HepG2 (cell line): ENCODE measurements around the gene ZNF771. TPM values are rescaled to one million over a fixed set of nuclear protein-coding genes. Genes with fewer than 3 reads are reported as not detected.
A peak's percentile ranks its signal among the peaks of the same experiment; 100 is the strongest.

ENCODE experiments used
- AGO2 ChIP-seq: fragments of 200-400 bp; formaldehyde crosslinking; optimal IDR thresholded peaks from 2 replicates; pipeline ENCODE3; 2017; ENCODE audit warnings: mild to moderate bottlenecking, low read depth, low read length, moderate library complexity
- ARNT ChIP-seq: fragments of 450-650 bp; IDR thresholded peaks from 2 replicates; pipeline ENCODE4 v1.6.1; 2017
- ERF ChIP-seq: IDR thresholded peaks from 2 replicates; pipeline ENCODE4 v1.6.1; 2018; ENCODE audit warnings: missing biosample characterization, missing genetic modification reagents
- GABPB1 ChIP-seq: IDR thresholded peaks from 2 replicates; pipeline ENCODE4 v1.6.1; 2016; ENCODE audit warnings: mild to moderate bottlenecking, missing genetic modification reagents, moderate library complexity, missing compliant biosample characterization
- HCFC1 ChIP-seq: fragments of 150-350 bp; IDR thresholded peaks from 2 replicates; pipeline ENCODE4 v1.6.1; 2014; ENCODE audit warnings: low read depth, low read length
- HDAC1 ChIP-seq: sonication (generic); formaldehyde crosslinking; IDR thresholded peaks from 2 replicates; pipeline ENCODE4 v1.5.1; 2020; ENCODE audit warnings: mild to moderate bottlenecking, missing genetic modification reagents
- IRX3 ChIP-seq: sonication (generic); formaldehyde crosslinking; IDR thresholded peaks from 2 replicates; pipeline ENCODE4 v1.8.1; 2023; ENCODE audit warnings: mild to moderate bottlenecking, low read depth, missing genetic modification reagents, borderline replicate concordance
- JUND ChIP-seq: sonication (generic); formaldehyde crosslinking; IDR thresholded peaks from 2 replicates; pipeline ENCODE4 v1.8.0; 2022; ENCODE audit warnings: mild to moderate bottlenecking, missing genetic modification reagents
- MBNL3 ChIP-seq: fragments of 250-450 bp; sonication (Bioruptor Pico); conservative IDR thresholded peaks from 2 replicates; pipeline ENCODE4 v1.8.0; 2022; ENCODE audit warnings: mild to moderate bottlenecking, inconsistent platforms
- RBFOX2 ChIP-seq: fragments of 200-400 bp; formaldehyde crosslinking; IDR thresholded peaks from 2 replicates; pipeline ENCODE4 v1.6.1; 2017; ENCODE audit warnings: low read depth, mild to moderate bottlenecking, low read length
- RELA ChIP-seq: sonication (generic); formaldehyde crosslinking; IDR thresholded peaks from 2 replicates; pipeline ENCODE4 v1.4.0; 2020; ENCODE audit warnings: missing genetic modification reagents
- REXO4 ChIP-seq: sonication (generic); formaldehyde crosslinking; IDR thresholded peaks from 2 replicates; pipeline ENCODE4 v1.8.0; 2022; ENCODE audit warnings: missing genetic modification reagents, mild to moderate bottlenecking, borderline replicate concordance
- SIN3A ChIP-seq: IDR thresholded peaks from 2 replicates; pipeline ENCODE4 v1.6.1; 2011; ENCODE audit warnings: low read depth, mild to moderate bottlenecking, control low read depth, low read length, borderline replicate concordance
- SP1 ChIP-seq, 2 experiments: fragments of 450-650 bp in 1 of 2; sonication (generic) in 1 of 2; formaldehyde crosslinking in 1 of 2; IDR thresholded peaks; 2 replicates each; pipeline versions ENCODE4 v1.4.0 to v1.6.1; 2016 to 2020; ENCODE audit warnings: missing genetic modification reagents in 1 of 2
- TBP ChIP-seq: sonication (generic); formaldehyde crosslinking; IDR thresholded peaks from 2 replicates; pipeline ENCODE4 v1.5.0; 2020; ENCODE audit warnings: missing genetic modification reagents
- TOE1 ChIP-seq: sonication (generic); formaldehyde crosslinking; IDR thresholded peaks from 2 replicates; pipeline ENCODE4 v1.4.0; 2020; ENCODE audit warnings: mild to moderate bottlenecking, missing genetic modification reagents
- ZFP41 ChIP-seq: sonication (generic); formaldehyde crosslinking; IDR thresholded peaks from 2 replicates; pipeline ENCODE4 v1.4.0; 2020; ENCODE audit warnings: mild to moderate bottlenecking, missing genetic modification reagents, borderline replicate concordance
- ZNF460 ChIP-seq: sonication (generic); formaldehyde crosslinking; IDR thresholded peaks from 2 replicates; pipeline ENCODE4 v1.5.1; 2020; ENCODE audit warnings: missing genetic modification reagents, mild to moderate bottlenecking, borderline replicate concordance
- ZNF589 ChIP-seq: sonication (generic); formaldehyde crosslinking; conservative IDR thresholded peaks from 2 replicates; pipeline ENCODE4 v1.8.0; 2022; ENCODE audit warnings: mild to moderate bottlenecking, moderate library complexity, missing genetic modification reagents
- ZNF713 ChIP-seq: sonication (generic); formaldehyde crosslinking; IDR thresholded peaks from 2 replicates; pipeline ENCODE4 v1.4.0; 2020; ENCODE audit warnings: mild to moderate bottlenecking, missing genetic modification reagents
- ZNF768 ChIP-seq: sonication (generic); formaldehyde crosslinking; IDR thresholded peaks from 2 replicates; pipeline ENCODE4 v1.4.0; 2020; ENCODE audit warnings: missing genetic modification reagents
- ZNF776 ChIP-seq: sonication (generic); formaldehyde crosslinking; IDR thresholded peaks from 2 replicates; pipeline ENCODE4 v1.4.0; 2020; ENCODE audit warnings: mild to moderate bottlenecking, missing genetic modification reagents
- ZNF777 ChIP-seq: sonication (generic); formaldehyde crosslinking; IDR thresholded peaks from 2 replicates; pipeline ENCODE4 v1.4.0; 2020; ENCODE audit warnings: missing genetic modification reagents
- polyA plus RNA-seq, 8 experiments: library from polyadenylated mRNA; depleted of rRNA in 3 of 8; stranded (reverse) in 7 of 8; unstranded in 1 of 8; fragments of >200 nt; fragmentation: Illumina TruSeq in 4 of 8; extraction: Trizol in 4 of 8; gene quantifications; 2 replicates each; pipeline versions ENCODE4 v1.2.1 to v1.2.3, GENCODE V29; 2011 to 2016; ENCODE audit warnings: low read depth in 4 of 8, missing spikeins in 1 of 8, mixed read lengths in 1 of 8; ENCODE audit not compliant: insufficient read depth in 1 of 8
- total RNA-seq, 5 experiments: library from RNA; depleted of rRNA; stranded (reverse); fragments of >200 nt; fragmentation: Illumina TruSeq; extraction: Trizol; gene quantifications; 2 replicates each; pipeline ENCODE4 v1.2.3, GENCODE V29; 2016; ENCODE audit warnings: low read depth in 1 of 5
- TF ChIP-seq, protein P1 (sequence below): sonication (generic); formaldehyde crosslinking; IDR thresholded peaks from 2 replicates; pipeline ENCODE4 v1.8.0; 2022; ENCODE audit warnings: missing genetic modification reagents, low read depth, mild to moderate bottlenecking, borderline replicate concordance
- TF ChIP-seq, protein P2 (sequence below): sonication (generic); formaldehyde crosslinking; IDR thresholded peaks from 2 replicates; pipeline ENCODE4 v1.5.1; 2020; ENCODE audit warnings: missing genetic modification reagents, mild to moderate bottlenecking, borderline replicate concordance
- TF ChIP-seq, protein P3 (sequence below): sonication (generic); formaldehyde crosslinking; IDR thresholded peaks from 2 replicates; pipeline ENCODE4 v1.5.0; 2020; ENCODE audit warnings: missing genetic modification reagents
- TF ChIP-seq, protein P4 (sequence below): sonication (generic); formaldehyde crosslinking; IDR thresholded peaks from 2 replicates; pipeline ENCODE4 v1.4.0; 2020; ENCODE audit warnings: mild to moderate bottlenecking, low read depth, missing genetic modification reagents

ZNF771 gene
- total and polyA plus RNA-seq, 2 of the 13 experiments (the other 11 are each of a cell fraction or from before 2014, with no cell fraction given), result 5.0 to 11.8 TPM

DNA sequence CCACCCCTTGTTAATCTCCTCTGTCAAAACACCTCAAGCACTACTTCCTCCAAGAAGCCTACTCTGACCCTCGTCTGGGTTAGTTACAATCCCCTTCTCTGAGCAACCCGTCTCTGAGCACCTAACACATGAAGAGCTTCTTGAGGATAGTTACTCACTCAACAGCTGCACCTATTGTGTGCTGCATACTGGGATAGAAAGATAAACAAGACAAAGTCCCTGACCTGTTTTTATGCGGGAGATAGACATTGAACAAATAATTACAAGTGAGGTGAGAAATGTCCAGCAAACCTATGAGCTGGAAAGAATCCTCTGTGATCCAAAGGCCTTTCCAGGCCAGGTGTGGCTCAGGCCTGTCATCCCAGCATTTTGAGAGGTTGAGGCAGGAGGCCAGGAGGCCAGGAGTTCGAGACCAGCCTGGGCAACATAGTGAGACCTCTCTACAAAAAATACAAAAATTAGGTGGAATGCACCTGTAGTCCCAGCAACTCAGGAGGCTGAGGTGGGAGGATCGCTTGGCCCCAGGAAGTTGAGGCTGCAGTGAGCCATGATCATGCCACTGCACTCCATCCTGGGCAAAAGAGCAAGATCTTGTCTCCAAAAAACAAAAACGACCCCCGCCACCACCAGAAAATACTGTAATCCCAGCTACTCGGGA is 5.5 kb upstream of the ZNF771 start (continued):
- TF ChIP-seq ZNF776 (CRISPR knock-in tag), result no peak
- TF ChIP-seq SP1 (IDR thresholded peaks at IDR 0.05), result no peak
- TF ChIP-seq SP1 (CRISPR knock-in tag; IDR thresholded peaks at IDR 0.05), result no peak
- no peak for TF ChIP-seq HCFC1
- no peak for TF ChIP-seq TBP
- no peak for TF ChIP-seq ZFP41
- TF ChIP-seq, protein P1, sequence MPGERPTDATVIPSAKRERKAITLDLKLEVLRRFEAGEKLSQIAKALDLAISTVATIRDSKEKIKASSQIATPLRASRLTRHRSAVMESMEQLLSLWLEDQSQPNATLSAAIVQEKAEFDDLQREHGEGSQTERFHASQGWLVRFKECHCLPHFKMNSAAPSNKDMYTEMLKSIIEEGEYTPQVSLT (CRISPR knock-in tag), result no peak
- TF ChIP-seq ARNT, result no peak
- no peak for TF ChIP-seq IRX3 (CRISPR knock-in tag)
- no peak for TF ChIP-seq GABPB1 (CRISPR knock-in tag)
- TF ChIP-seq RELA (CRISPR knock-in tag), result 0 out of 2 replicates have a peak, but pooled peaks have one; percentile 12
- TF ChIP-seq, protein P2, sequence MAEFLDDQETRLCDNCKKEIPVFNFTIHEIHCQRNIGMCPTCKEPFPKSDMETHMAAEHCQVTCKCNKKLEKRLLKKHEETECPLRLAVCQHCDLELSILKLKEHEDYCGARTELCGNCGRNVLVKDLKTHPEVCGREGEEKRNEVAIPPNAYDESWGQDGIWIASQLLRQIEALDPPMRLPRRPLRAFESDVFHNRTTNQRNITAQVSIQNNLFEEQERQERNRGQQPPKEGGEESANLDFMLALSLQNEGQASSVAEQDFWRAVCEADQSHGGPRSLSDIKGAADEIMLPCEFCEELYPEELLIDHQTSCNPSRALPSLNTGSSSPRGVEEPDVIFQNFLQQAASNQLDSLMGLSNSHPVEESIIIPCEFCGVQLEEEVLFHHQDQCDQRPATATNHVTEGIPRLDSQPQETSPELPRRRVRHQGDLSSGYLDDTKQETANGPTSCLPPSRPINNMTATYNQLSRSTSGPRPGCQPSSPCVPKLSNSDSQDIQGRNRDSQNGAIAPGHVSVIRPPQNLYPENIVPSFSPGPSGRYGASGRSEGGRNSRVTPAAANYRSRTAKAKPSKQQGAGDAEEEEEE (CRISPR knock-in tag), result no peak
- no peak for TF ChIP-seq ZNF777 (CRISPR knock-in tag)
- TF ChIP-seq, protein P3, sequence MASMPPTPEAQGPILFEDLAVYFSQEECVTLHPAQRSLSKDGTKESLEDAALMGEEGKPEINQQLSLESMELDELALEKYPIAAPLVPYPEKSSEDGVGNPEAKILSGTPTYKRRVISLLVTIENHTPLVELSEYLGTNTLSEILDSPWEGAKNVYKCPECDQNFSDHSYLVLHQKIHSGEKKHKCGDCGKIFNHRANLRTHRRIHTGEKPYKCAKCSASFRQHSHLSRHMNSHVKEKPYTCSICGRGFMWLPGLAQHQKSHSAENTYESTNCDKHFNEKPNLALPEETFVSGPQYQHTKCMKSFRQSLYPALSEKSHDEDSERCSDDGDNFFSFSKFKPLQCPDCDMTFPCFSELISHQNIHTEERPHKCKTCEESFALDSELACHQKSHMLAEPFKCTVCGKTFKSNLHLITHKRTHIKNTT (CRISPR knock-in tag), result no peak
- TF ChIP-seq, protein P4, sequence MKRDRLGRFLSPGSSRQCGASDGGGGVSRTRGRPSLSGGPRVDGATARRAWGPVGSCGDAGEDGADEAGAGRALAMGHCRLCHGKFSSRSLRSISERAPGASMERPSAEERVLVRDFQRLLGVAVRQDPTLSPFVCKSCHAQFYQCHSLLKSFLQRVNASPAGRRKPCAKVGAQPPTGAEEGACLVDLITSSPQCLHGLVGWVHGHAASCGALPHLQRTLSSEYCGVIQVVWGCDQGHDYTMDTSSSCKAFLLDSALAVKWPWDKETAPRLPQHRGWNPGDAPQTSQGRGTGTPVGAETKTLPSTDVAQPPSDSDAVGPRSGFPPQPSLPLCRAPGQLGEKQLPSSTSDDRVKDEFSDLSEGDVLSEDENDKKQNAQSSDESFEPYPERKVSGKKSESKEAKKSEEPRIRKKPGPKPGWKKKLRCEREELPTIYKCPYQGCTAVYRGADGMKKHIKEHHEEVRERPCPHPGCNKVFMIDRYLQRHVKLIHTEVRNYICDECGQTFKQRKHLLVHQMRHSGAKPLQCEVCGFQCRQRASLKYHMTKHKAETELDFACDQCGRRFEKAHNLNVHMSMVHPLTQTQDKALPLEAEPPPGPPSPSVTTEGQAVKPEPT (CRISPR knock-in tag), result 0 out of 2 replicates have a peak, but pooled peaks have one; percentile 36
- no peak for TF ChIP-seq REXO4 (CRISPR knock-in tag)
- peak; percentile 44; the same call in 1 of the 2 replicates for TF ChIP-seq ZNF460 (CRISPR knock-in tag)
- TF ChIP-seq ZNF713, result peak; percentile 64; the same call in 1 of the 2 replicates
- TF ChIP-seq SIN3A, result 0 out of 2 replicates have a peak, but pooled peaks have one; percentile 43
- no peak for TF ChIP-seq ZNF589 (CRISPR knock-in tag)
- TF ChIP-seq ZNF768 (CRISPR knock-in tag), result no peak
- peak; percentile 65; the same call in 1 of the 2 replicates for TF ChIP-seq TOE1
- TF ChIP-seq HDAC1 (CRISPR knock-in tag), result peak; percentile 89
- TF ChIP-seq JUND, result no peak
- TF ChIP-seq MBNL3 (CRISPR knock-in tag), result no peak
- no peak for TF ChIP-seq AGO2
- TF ChIP-seq RBFOX2, result no peak
- peak; percentile 92; the same call in 1 of the 2 replicates for TF ChIP-seq ERF (CRISPR knock-in tag)
